ENCODE measurements around the gene ABCF3. TPM values are rescaled to one million over a fixed set of nuclear protein-coding genes. Genes with fewer than 3 reads are reported as not detected.

Gene ABCF3
- total and polyA plus RNA-seq, 3 experiments from 2014 or later, result 54.5 to 70.9 (median 70.8) TPM

- peak overlapping the region; percentile 62 for H3K4me3 ChIP-seq (ENCODE audit: low read length)
- CTCF ChIA-PET, result interaction anchor here (0.6 to 1.2 kb wide), 2 partner anchors 17 to 20 kb away, joined by 3 read pairs; no protein-coding TSS in a partner anchor
Measured at GRCh38 chr3:184230081-184230602, 44.1 kb downstream of the ABCF3 start.

DNA sequence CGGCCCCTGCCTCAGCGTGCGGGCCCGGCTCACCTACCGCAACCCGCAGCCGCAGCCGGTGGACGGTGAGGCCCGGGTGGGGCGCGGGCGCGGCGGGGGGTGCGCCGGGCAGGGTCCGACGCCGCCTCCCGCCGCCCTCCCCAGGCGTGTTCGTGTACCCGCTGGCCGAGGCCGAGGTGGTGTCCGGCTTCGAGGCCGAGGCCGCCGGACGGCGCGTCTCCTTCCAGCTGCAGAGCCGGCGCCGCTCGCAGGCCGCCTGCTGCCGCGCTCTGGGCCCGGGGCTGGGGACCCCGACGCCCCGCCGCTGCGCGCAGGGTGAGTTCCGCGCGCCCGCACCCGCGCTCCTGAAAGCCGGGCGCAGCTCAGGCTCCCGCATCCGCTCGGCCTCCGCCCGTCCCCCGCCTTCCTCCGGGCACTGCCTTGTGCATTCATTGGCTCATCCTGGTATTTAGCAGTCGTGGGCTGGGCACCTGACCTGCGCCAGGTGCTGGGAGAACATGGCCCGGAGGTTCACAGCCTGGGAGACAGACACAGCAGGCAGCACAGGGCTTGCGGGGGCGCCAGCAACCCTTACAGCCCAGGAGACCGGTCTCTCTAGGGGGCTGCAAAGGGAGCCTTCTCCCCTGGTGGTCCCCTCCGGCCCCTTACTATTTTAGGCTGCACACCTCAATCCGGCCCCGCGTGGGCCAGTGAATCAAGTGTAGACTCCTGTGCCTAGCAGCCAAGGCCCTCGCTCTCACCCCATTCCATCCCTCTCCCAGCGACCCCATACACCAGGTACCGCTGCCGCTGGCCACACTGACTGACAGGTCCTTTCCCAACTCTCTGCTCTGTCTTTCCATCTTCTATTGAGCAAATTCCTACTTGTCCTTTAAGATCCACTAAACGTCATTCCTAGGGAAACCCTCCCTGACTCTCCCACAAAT is 44.9 kb downstream of the ABCF3 start:
- Mint-ChIP-seq H3K4me3 (peak overlapping the region; percentile 45 to 93 (median 86)), H3K4me1 (peaks cover 7 to 15% (median 15%) of the 10 kb centered on the region in 3 donors), H3K36me3 (no peaks in the 10 kb centered on the region), H3K27me3 (peaks cover 34 to 58% of the 10 kb centered on the region in 2 donors), H3K9me3 (no peaks in the 10 kb centered on the region), H3K27ac (peak overlapping the region in 4 of 8 donors; percentile 20 to 56 (median 34))
- no peak overlapping the region for H3K4me3 ChIP-seq (ENCODE audit: low read length)
- no peaks in the 10 kb centered on the region for H3K4me1 ChIP-seq (ENCODE audit: insufficient read depth, low read length)
- H3K27ac ChIP-seq (ENCODE audit: low read depth, low read length), result no peak overlapping the region
- H3K27me3 ChIP-seq (ENCODE audit: insufficient read depth, low read length, poor library complexity, severe bottlenecking), result peaks cover 42% of the 10 kb centered on the region
- no peaks in the 10 kb centered on the region for H3K9me3 ChIP-seq (ENCODE audit: low read length)
- H3K36me3 ChIP-seq (ENCODE audit: insufficient read depth, low read length), result no peaks in the 10 kb centered on the region
- DNase-seq, result no peak
- CTCF ChIA-PET, result interaction anchor here (1.2 kb wide), 1 partner anchor 16 kb away, joined by 3 read pairs; no protein-coding TSS in a partner anchor
- POLR2A ChIA-PET, result interaction anchor here (0.9 kb wide), 1 partner anchor 96 kb away, joined by 4 read pairs; the partner anchor contains the start of gene EIF2B5

More at GRCh38 chr3:184230081-184230602, 44.1 kb downstream of the ABCF3 start:
- H3K9me3 ChIP-seq (ENCODE audit: low read length), result no peaks in the 10 kb centered on the region
- no peak overlapping the region for H3K27ac ChIP-seq (ENCODE audit: low read depth, low read length)
- no peaks in the 10 kb centered on the region for H3K36me3 ChIP-seq (ENCODE audit: insufficient read depth, low read length)
- H3K27me3 ChIP-seq (ENCODE audit: insufficient read depth, low read length, poor library complexity, severe bottlenecking), result peaks cover 42% of the 10 kb centered on the region
- no peak overlapping the region for H3K27ac Mint-ChIP-seq
- peaks cover 7 to 15% (median 15%) of the 10 kb centered on the region in 3 donors for H3K4me1 Mint-ChIP-seq
- no peaks in the 10 kb centered on the region for H3K36me3 Mint-ChIP-seq
- H3K27me3 Mint-ChIP-seq, result peaks cover 34 to 58% of the 10 kb centered on the region in 2 donors
- no peaks in the 10 kb centered on the region for H3K9me3 Mint-ChIP-seq
- no peaks in the 10 kb centered on the region for H3K4me1 ChIP-seq (ENCODE audit: insufficient read depth, low read length)
- no peak for DNase-seq
- peak overlapping the region in 3 of 7 donors; percentile 74 to 89 (median 75) for H3K4me3 Mint-ChIP-seq
- POLR2A ChIA-PET, result interaction anchor here (0.9 kb wide), 1 partner anchor 95 kb away, joined by 4 read pairs; the partner anchor contains the start of gene EIF2B5

- Histone ChIP-seq H3K27me3 (ENCODE audit: insufficient read depth, low read length, poor library complexity, severe bottlenecking) (peaks cover 42% of the 10 kb centered on the region), H3K27ac (ENCODE audit: low read depth, low read length) (no peak overlapping the region), H3K9me3 (ENCODE audit: low read length) (no peaks in the 10 kb centered on the region), H3K36me3 (ENCODE audit: insufficient read depth, low read length) (no peaks in the 10 kb centered on the region), H3K4me3 (ENCODE audit: low read length) (no peak overlapping the region), H3K4me1 (ENCODE audit: insufficient read depth, low read length) (no peaks in the 10 kb centered on the region)
- CTCF ChIA-PET, result no interaction called here
- Mint-ChIP-seq H3K27ac (peak overlapping the region in 4 of 8 donors; percentile 20 to 56 (median 34)), H3K4me1 (peaks cover 7 to 15% (median 15%) of the 10 kb centered on the region in 3 donors), H3K4me3 (peak overlapping the region in 6 of 7 donors; percentile 18 to 92 (median 84)), H3K36me3 (no peaks in the 10 kb centered on the region), H3K27me3 (peaks cover 34 to 50% of the 10 kb centered on the region in 2 donors), H3K9me3 (no peaks in the 10 kb centered on the region)
- DNase-seq, result no peak
- POLR2A ChIA-PET, result no interaction called here
Measured at GRCh38 chr3:184231671-184232070, 45.7 kb downstream of the ABCF3 start.

DNA sequence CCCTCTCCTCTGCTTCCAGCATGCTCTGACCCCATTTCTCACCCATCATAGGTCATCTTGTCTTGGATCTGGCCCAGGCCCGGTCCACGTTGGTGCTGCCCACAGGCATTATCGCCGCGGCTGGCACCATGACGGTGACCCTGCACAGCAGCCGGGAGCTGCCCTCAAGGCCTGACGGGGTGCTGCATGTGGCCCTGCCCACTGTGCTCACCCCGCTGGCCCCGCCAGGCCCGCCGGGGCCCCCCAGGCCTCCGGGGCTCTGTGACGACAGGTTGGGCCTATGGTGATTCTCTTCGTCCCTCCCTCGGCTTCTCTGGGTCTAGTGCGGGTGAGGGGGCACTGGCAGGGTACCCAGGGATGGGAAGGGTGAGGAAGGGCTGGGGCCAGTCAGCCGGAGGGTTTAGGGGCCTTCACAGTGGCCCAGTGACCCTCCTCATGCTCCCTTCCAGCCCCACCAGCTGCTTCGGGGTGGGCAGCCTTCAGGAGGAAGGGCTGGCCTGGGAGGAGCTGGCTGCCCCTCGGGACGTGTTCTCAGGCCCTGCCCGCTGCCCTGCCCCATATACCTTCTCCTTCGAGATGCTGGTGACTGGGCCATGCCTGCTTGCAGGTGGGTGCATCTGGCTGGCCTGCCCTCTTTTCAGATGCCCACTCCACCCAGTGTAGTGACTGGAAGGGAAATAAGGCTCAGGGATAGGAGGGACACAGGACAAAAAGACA is 47.3 kb downstream of the ABCF3 start:
- DNase-seq, result no peak
- H3K4me1 Mint-ChIP-seq, result peaks cover 7 to 15% (median 12%) of the 10 kb centered on the region in 3 donors
- no peaks in the 10 kb centered on the region for H3K9me3 Mint-ChIP-seq
- Histone ChIP-seq H3K27me3 (ENCODE audit: insufficient read depth, low read length, poor library complexity, severe bottlenecking) (peaks cover 33% of the 10 kb centered on the region), H3K4me1 (ENCODE audit: insufficient read depth, low read length) (no peaks in the 10 kb centered on the region), H3K27ac (ENCODE audit: low read depth, low read length) (no peak overlapping the region), H3K4me3 (ENCODE audit: low read length) (no peak overlapping the region), H3K36me3 (ENCODE audit: insufficient read depth, low read length) (no peaks in the 10 kb centered on the region), H3K9me3 (ENCODE audit: low read length) (no peaks in the 10 kb centered on the region)
- peaks cover 30 to 46% of the 10 kb centered on the region in 2 donors for H3K27me3 Mint-ChIP-seq
- ChIA-PET POLR2A (no interaction called here), CTCF (no interaction called here)
- H3K36me3 Mint-ChIP-seq, result no peaks in the 10 kb centered on the region
- H3K4me3 Mint-ChIP-seq, result peak overlapping the region in 1 of 7 donors; percentile 11
- no peak overlapping the region for H3K27ac Mint-ChIP-seq

GRCh38 chr3:184234224-184234623 is 48.2 kb downstream of the ABCF3 start:
- ChIA-PET POLR2A (no interaction called here), CTCF (no interaction called here)
- no peaks in the 10 kb centered on the region for H3K9me3 Mint-ChIP-seq
- no peak for DNase-seq
- no peak overlapping the region for H3K27ac ChIP-seq (ENCODE audit: low read depth, low read length)
- peaks cover 26 to 39% of the 10 kb centered on the region in 2 donors for H3K27me3 Mint-ChIP-seq
- no peaks in the 10 kb centered on the region for H3K36me3 Mint-ChIP-seq
- peaks cover 29% of the 10 kb centered on the region for H3K27me3 ChIP-seq (ENCODE audit: insufficient read depth, low read length, poor library complexity, severe bottlenecking)
- H3K4me1 Mint-ChIP-seq, result peaks cover 7 to 9% (median 9%) of the 10 kb centered on the region in 3 donors
- no peak overlapping the region for H3K4me3 ChIP-seq (ENCODE audit: low read length)
- no peaks in the 10 kb centered on the region for H3K4me1 ChIP-seq (ENCODE audit: insufficient read depth, low read length)
- no peaks in the 10 kb centered on the region for H3K36me3 ChIP-seq (ENCODE audit: insufficient read depth, low read length)
- no peak overlapping the region for H3K27ac Mint-ChIP-seq
- no peaks in the 10 kb centered on the region for H3K9me3 ChIP-seq (ENCODE audit: low read length)
- peak overlapping the region in 1 of 7 donors; percentile 11 for H3K4me3 Mint-ChIP-seq

DNA sequence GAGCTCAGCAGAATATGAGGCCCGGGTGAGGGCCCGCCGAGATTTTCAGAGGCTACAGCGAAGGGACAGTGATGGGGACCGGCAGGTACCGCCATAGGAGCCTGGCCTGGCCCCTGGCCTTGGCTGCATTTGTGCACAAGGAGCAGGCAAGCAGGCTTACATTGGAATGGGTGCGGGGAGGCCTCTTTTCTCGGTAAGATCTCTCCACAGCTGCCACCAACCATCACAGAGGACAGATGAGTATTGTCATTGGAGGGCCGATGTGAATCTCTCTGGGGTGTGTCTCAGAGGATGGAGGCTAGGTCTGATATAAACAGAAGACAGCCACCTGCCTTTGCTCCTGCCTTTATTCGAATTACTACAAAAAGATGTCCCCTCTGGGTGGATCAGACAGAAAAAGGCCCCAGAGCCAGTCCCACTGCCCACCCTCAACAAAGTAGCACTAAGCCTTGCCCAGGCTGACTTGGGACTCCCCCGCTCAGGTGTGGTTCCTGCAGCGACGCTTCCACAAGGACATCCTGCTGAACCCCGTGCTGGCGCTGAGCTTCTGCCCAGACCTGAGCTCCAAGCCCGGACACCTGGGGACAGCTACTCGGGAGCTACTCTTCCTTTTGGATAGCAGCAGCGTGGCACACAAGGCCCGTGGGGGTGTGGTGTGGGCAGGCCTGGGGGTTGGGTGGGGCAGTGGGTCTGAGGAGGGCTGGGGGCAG is 48.8 kb downstream of the ABCF3 start:
- Mint-ChIP-seq H3K36me3 (no peaks in the 10 kb centered on the region), H3K27me3 (peaks cover 26 to 39% of the 10 kb centered on the region in 2 donors), H3K27ac (no peak overlapping the region), H3K9me3 (no peaks in the 10 kb centered on the region), H3K4me1 (peaks cover 7 to 9% (median 9%) of the 10 kb centered on the region in 3 donors), H3K4me3 (peak overlapping the region in 1 of 7 donors; percentile 48)
- ChIA-PET CTCF (no interaction called here), POLR2A (no interaction called here)
- Histone ChIP-seq H3K27ac (ENCODE audit: low read depth, low read length) (no peak overlapping the region), H3K36me3 (ENCODE audit: insufficient read depth, low read length) (no peaks in the 10 kb centered on the region), H3K4me1 (ENCODE audit: insufficient read depth, low read length) (no peaks in the 10 kb centered on the region), H3K4me3 (ENCODE audit: low read length) (no peak overlapping the region), H3K9me3 (ENCODE audit: low read length) (no peaks in the 10 kb centered on the region), H3K27me3 (ENCODE audit: insufficient read depth, low read length, poor library complexity, severe bottlenecking) (peaks cover 26% of the 10 kb centered on the region)
- no peak for DNase-seq

DNA sequence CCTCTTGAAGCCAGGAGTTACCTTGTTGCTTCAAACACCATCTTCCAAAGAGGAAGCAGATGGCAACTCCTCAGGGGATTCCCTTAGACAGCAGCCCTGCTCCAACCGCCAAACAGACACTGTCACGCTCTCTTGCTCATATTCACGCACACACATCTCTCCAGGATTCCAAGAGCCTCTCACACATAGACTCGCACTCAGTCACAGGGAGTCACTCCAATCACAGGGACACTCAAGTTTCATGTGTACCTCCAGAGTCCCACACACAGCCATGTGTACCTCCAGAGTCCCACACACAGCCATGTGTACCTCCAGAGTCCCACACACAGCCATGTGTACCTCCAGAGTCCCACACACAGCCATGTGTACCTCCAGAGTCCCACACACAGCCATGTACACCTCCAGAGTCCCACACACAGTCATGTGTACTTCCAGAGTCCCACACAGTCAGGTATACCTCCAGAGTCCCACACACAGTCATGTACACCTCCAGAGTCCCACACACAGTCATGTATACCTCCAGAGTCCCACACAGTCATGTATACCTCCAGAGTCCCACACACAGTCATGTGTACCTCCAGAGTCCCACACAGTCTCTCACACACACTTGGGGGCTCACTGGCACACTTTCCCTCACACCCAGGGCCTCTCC is 49.5 kb downstream of the ABCF3 start:
- Mint-ChIP-seq H3K9me3 (no peaks in the 10 kb centered on the region), H3K27me3 (peaks cover 26 to 39% of the 10 kb centered on the region in 2 donors), H3K4me1 (peaks cover 7 to 9% (median 9%) of the 10 kb centered on the region in 3 donors), H3K36me3 (no peaks in the 10 kb centered on the region), H3K27ac (no peak overlapping the region), H3K4me3 (no peak overlapping the region)
- Histone ChIP-seq H3K27ac (ENCODE audit: low read depth, low read length) (no peak overlapping the region), H3K9me3 (ENCODE audit: low read length) (no peaks in the 10 kb centered on the region), H3K27me3 (ENCODE audit: insufficient read depth, low read length, poor library complexity, severe bottlenecking) (peaks cover 21% of the 10 kb centered on the region), H3K4me3 (ENCODE audit: low read length) (no peak overlapping the region), H3K36me3 (ENCODE audit: insufficient read depth, low read length) (no peaks in the 10 kb centered on the region), H3K4me1 (ENCODE audit: insufficient read depth, low read length) (no peaks in the 10 kb centered on the region)
- no peak for DNase-seq
- ChIA-PET CTCF (no interaction called here), POLR2A (no interaction called here)
